Loucy (cell line): Measurements from ENCODE around the gene RPL10.

Source experiments
- CTCF ChIP-seq: fragments of 200-600 bp; sonication (generic); conservative IDR thresholded peaks from 2 replicates; pipeline ENCODE4 v1.5.1; 2014; ENCODE audit warnings: mild to moderate bottlenecking, antibody characterized with exemption, low read length
- EZH2phosphoT487 ChIP-seq: fragments of 200-600 bp; IDR thresholded peaks from 2 replicates; pipeline ENCODE4 v1.6.1; 2018; ENCODE audit warnings: antibody characterized with exemption, mild to moderate bottlenecking, moderate library complexity, borderline replicate concordance

GRCh38 chrX:154379569-154379951 is 18.6 kb upstream of the RPL10 start:
- TF ChIP-seq CTCF (no peak), EZH2phosphoT487 (no peak)
